HG03469 (cell line): Measurements from ENCODE around the gene ALKBH5.

ENCODE experiments used
- ATAC-seq: cut with Tn5 transposase; IDR thresholded peaks from one replicate; pipeline ENCODE4 v1.9.1; 2021; ENCODE audit warnings: mild to moderate bottlenecking, moderate library complexity, moderate number of reproducible peaks; ENCODE audit not compliant: unreplicated experiment

Gene ALKBH5

GRCh38 chr17:18257982-18258355, 74.3 kb downstream of the ALKBH5 start:
- no peak for ATAC-seq

DNA sequence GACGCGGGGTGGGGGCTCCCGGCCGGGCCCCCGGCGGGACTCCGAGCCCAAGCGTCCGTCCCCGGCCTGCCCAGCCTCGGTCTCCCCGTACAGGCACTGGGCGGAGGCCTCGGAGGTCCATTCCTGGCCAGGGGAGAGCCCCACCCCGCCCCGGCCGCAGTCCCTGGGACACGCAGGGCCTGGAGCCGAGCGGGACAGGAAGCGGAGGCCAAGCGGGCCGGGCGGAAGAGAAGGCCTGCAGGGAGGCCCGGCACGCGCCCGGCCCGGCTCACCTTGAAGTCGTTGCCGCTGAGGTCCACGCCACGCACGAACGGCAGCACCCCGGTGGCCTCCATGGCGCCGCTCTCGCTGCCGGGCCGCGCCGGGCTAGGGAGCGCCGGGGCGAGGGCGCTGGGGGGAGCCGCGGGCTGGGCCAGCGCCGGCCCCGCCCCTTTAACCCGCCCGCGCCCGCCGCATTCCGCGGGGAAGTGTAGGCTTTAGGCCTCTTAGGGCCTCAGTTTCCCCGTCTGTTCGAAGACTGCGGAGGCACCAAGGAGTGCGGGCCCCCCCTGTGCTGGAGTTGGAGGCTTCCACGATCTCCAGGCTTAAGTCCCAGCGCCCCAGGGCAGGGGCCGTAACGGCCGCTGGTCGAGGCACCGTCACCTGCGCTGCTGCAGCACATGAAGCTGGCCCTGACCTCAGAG, 74.9 kb downstream of the ALKBH5 start, which contains the start of gene FLII:
Gene FLII (minus strand): TSS at position 383 of the 683 bp plus-strand sequence. CDS start 48 bp downstream, at position 335.
- no peak for ATAC-seq
